NCI-H1417 treated with DMSO at 0.1 percent for 48 hours (cell line): ENCODE measurements around the gene PON2.
"Not testable (repeated sequence)": the region's sequence is repeated elsewhere in the genome, so short reads cannot be mapped to it uniquely, and the experiment has no call there.

ENCODE experiments used
- DNase-seq: peaks from one replicate; lab custom pipeline; 2025; lab: John Stamatoyannopoulos, UW

The PON2 gene

GRCh38 chr7:95405208-95405607 lies 29.6 kb downstream of the PON2 start:
- no peak for DNase-seq

- DNase-seq: no peak
Observed at GRCh38 chr7:95404316-95404865, 30.4 kb downstream of the PON2 start.

GRCh38 chr7:95398155-95398940 lies 36.5 kb downstream of the PON2 start:
- DNase-seq: no peak

GRCh38 chr7:95397381-95397780 lies 37.4 kb downstream of the PON2 start:
- no peak for DNase-seq

DNA sequence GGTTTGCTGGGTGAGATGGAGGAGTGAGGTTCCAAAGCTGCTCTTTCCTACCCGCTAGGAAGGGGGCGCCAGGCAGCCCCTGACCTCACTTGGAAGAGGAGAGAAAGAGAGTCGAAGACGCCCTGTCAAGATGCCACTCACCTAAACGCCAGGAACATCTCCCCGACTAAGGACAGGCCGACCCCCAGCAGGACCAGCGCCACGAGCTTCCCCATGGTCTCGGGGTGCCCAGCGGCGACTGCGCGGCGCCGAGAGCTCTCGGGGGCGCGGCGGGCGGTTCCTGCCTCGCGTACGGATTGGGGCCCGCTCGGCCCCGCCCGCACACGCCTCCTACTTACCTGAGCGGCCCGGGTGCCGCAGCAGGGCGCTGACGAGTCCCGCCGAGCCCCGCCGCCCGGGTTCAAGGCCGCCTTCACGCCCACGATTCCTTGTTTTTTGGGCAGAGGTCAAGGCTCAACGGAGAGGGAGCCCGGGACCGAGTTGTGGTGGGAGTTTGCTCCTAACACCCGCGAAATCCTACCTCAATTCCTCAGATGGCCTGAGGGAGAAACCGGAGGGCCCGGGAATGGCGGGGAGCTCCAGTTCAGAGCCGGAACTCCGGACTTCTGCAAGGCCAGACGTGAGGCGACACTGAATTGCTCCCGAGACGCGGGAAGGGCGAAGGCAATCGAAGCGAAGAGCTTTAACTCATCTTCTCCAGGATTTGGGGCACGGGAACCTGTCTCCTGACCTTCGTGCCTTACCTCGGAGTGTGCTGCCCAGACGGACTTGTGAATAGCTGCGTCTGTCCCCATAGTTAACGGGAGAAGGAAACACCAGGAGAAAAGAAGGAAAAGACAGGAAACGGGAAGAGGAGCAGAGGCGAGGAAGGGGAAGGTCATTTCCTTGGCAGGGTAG lies 38.4 kb downstream of the PON2 start, which contains the start of gene PON3:
Gene PON3, minus strand, starts transcription at position 240 of the 897 bp plus-strand sequence. Its CDS starts 25 bp downstream, at position 215.
- no peak for DNase-seq

GRCh38 chr7:95395755-95396135 lies 39.1 kb downstream of the PON2 start:
- DNase-seq: no peak

- no peak for DNase-seq
Observed at GRCh38 chr7:95394370-95394769, 40.5 kb downstream of the PON2 start.

GRCh38 chr7:95391761-95392160 lies 43.1 kb downstream of the PON2 start:
- DNase-seq: no peak

DNA sequence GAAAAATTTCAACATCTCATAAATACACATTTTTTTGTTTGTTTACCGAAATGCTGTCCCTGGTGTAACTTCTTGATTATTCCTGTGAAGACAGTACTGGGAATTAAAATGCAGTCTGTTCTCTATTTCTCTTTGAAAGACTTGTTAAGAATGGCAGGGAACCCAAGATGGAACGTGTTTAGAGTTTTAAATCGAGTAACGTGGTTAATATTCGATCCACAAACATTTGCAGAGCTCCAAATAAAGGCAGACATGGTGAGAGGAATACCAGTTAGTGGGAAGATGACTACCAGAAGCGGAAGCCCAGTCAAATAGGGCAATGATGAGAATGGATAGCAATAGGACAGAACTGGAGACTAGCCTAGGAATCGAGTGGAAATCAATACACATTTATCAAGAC lies 45.3 kb downstream of the PON2 start:
- DNase-seq: no peak

GRCh38 chr7:95379457-95379856 lies 55.4 kb downstream of the PON2 start:
- DNase-seq: not testable (repeated sequence)

GRCh38 chr7:95376632-95377400 lies 58.0 kb downstream of the PON2 start:
- DNase-seq: no peak

DNA sequence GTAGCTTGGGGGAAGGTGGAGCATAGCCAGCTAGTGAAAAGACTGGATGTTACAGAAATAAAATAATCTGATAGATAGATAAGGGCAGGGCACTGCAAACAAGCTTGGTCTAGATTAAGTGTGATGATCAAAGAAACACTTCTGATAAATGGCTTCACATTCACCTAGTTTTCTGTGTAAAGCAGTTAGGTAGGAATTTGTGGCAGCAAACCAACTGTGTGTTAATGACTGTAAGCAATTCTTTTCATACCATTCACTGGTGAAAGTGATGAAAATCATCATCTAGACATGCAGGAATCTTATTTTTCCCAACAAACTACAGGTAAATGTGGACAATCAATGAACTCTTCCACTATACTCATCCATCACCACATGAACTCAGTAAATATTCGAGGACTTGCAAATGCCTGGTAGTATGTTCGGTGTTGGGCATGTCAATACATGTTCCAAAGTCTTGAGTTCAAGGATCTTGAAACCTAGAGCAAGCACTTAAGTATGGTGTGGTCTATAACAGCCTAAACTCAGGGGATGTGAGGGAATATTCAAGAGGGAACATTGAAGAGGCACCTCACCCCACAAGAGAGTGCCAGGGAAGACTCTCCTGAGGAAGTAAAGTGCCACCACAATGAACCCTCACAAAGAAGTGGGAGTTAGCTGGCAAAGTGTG lies 59.1 kb downstream of the PON2 start:
- no peak for DNase-seq

GRCh38 chr7:95373323-95373722 lies 61.5 kb downstream of the PON2 start:
- DNase-seq: no peak

- DNase-seq: no peak
Observed at GRCh38 chr7:95368235-95368634, 66.6 kb downstream of the PON2 start.

DNA sequence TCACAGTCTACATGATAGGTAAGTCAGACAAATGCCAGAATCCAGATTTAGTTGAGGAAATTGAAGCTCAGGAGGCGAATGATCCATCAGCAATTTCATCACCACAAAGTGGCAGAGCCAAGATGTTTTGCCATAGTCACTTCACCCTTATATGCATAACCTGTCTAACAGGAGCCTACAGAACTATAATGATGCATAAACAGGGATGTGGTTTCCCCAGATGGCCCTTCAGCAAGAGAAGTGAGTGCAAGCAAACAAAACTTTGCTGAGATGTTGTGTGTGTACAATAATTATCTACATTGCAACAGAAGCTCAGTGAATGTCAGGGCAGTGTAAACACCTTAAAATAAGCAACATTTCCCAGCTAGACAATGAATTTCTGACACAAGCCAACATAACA lies 67.2 kb downstream of the PON2 start:
- no peak for DNase-seq

DNA sequence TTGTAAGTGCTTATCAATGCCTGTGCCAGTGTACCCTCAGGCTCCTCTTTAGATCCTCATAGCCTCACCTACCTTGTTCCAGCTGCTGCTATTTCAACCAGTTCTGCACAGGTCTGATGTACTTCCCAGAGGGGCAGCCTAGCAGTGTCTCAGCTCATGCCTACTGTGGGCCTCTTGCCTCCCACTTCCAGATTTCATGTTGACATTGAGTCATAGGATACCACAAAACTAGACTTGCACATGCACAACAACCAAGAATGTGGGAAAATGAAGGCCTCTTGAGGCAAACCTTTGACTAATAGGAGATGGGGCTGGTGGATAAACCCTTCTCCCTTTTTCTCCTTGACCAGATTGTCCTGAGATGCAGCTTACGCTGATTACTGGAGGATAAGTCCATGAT lies 69.7 kb downstream of the PON2 start:
- DNase-seq: no peak

GRCh38 chr7:95357623-95358022 lies 77.2 kb downstream of the PON2 start:
- DNase-seq: no peak
